Central memory CD8-positive, alpha-beta T cell (primary cell): Measurements from ENCODE around the gene MBNL1.

Experiments
- ATAC-seq: fragments of 150-1000 bp; cut with Tn5 transposase; replicated peaks from 2 replicates; pipeline ENCODE4 v1.10.0; 2022; ENCODE audit warnings: mild to moderate bottlenecking, moderate FRiP score, moderate number of reproducible peaks; ENCODE audit not compliant: poor library complexity, severe bottlenecking; ENCODE audit errors: extremely low read depth
- DNase-seq, 2 donors: peaks; one replicate each; pipeline ENCODE4 v3.0.0; 2021; ENCODE audit warnings: low spot score in 2 of 2
- H3K27ac Mint-ChIP-seq: one replicate; pipeline ENCODE4 v1.8.0; 2022; ENCODE audit warnings: low read depth, mild to moderate bottlenecking, moderate library complexity, mixed read lengths
- H3K27me3 Mint-ChIP-seq: one replicate; pipeline ENCODE4 v1.8.0; 2022; ENCODE audit warnings: mixed read lengths
- H3K36me3 Mint-ChIP-seq: one replicate; pipeline ENCODE4 v1.8.0; 2022; ENCODE audit warnings: mild to moderate bottlenecking, moderate library complexity, mixed read lengths; ENCODE audit not compliant: insufficient read depth
- H3K4me1 Mint-ChIP-seq: one replicate; pipeline ENCODE4 v1.8.0; 2022; ENCODE audit warnings: mixed read lengths
- H3K4me3 Mint-ChIP-seq: one replicate; pipeline ENCODE4 v1.8.0; 2022; ENCODE audit warnings: mild to moderate bottlenecking, moderate library complexity, mixed read lengths
- H3K9me3 Mint-ChIP-seq: one replicate; pipeline ENCODE4 v1.8.0; 2022; ENCODE audit warnings: mixed read lengths

MBNL1 gene

DNA sequence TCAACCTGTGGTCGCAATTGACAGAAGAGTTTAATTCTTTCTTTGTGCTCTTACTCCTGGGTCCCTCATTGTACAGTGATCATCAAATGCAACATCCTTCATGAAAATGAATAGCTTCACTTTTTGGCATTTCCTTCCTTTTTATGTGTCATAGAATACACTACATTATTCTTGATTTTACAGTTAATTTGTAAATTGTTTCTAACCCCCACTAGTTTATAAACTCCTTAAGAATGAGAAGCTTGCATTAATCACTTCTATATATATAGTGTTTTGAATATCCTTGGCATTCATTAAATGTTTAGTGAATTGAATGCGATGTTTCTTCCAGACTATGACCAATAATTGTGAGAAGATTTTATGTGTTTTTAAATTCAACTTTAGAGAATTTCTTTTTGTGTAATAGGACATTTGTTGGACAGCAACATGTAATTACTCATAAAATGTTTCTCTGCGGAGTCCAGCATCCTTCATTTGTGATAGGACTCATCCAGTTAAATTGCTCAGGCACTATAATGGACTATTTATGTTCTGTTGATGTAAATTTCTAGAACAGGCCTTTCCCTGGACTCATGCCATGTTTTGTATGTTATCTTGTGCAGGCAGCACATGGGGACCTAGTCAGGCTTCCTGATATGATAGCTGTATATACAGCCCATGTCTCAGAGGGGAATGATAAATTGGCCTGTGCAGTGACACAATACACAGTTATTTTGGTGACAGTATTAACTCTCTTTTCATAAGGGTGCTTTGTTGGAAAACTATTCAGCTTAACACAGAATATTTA is 51.3 kb downstream of the MBNL1 start:
- Mint-ChIP-seq H3K27me3 (no peaks in the 10 kb centered on the region), H3K36me3 (peaks cover 24% of the 10 kb centered on the region), H3K9me3 (no peaks in the 10 kb centered on the region), H3K4me1 (peaks cover 85% of the 10 kb centered on the region), H3K27ac (peak overlapping the region; percentile 74), H3K4me3 (peak overlapping the region; percentile 46)
- DNase-seq (no peak), ATAC-seq (no peak)

GRCh38 chr3:152321200-152321954 is 52.6 kb downstream of the MBNL1 start:
- Mint-ChIP-seq H3K4me3 (peak overlapping the region; percentile 25), H3K4me1 (peaks cover 83% of the 10 kb centered on the region), H3K27me3 (no peaks in the 10 kb centered on the region), H3K36me3 (peaks cover 19% of the 10 kb centered on the region), H3K9me3 (no peaks in the 10 kb centered on the region), H3K27ac (peak overlapping the region; percentile 61)
- no peak for DNase-seq
- no peak for ATAC-seq

- Mint-ChIP-seq H3K9me3 (no peaks in the 10 kb centered on the region), H3K36me3 (peaks cover 19% of the 10 kb centered on the region), H3K4me3 (peak overlapping the region; percentile 57), H3K27me3 (no peaks in the 10 kb centered on the region), H3K27ac (peak overlapping the region; percentile 61), H3K4me1 (peaks cover 81% of the 10 kb centered on the region)
- ATAC-seq: no peak
- no peak for DNase-seq
These were observed 53.2 kb downstream of the MBNL1 start for GRCh38 chr3:152321955-152322377.

GRCh38 chr3:152322756-152323155 is 54.0 kb downstream of the MBNL1 start:
- H3K36me3 Mint-ChIP-seq: peaks cover 17% of the 10 kb centered on the region
- peak overlapping the region; percentile 57 for H3K4me3 Mint-ChIP-seq
- DNase-seq (no peak), ATAC-seq (peak; percentile 57)
- peak overlapping the region; percentile 61 for H3K27ac Mint-ChIP-seq
- H3K27me3 Mint-ChIP-seq: no peaks in the 10 kb centered on the region
- peaks cover 83% of the 10 kb centered on the region for H3K4me1 Mint-ChIP-seq
- no peaks in the 10 kb centered on the region for H3K9me3 Mint-ChIP-seq

DNA sequence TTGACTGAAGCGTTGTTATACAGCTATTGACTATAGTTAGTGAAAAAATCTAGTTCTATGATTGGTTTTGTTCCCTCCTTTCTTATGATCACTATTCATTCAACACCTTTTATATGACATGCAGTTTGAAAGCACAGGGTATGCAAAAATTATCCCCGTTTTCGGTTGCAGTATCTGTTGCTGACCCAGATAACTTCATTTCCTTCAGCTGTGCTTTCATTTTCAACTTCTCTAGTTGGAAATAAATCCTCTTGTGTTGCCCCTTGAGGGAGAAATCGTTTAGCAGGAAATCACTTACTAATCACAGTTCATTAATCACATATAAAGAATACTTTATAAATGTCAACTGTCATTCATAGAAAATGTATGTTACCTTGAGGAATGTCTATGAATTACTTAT is 55.1 kb downstream of the MBNL1 start:
- peak overlapping the region; percentile 47 for H3K27ac Mint-ChIP-seq
- H3K27me3 Mint-ChIP-seq: no peaks in the 10 kb centered on the region
- DNase-seq: no peak
- peaks cover 19% of the 10 kb centered on the region for H3K36me3 Mint-ChIP-seq
- H3K9me3 Mint-ChIP-seq: no peaks in the 10 kb centered on the region
- H3K4me3 Mint-ChIP-seq: peak overlapping the region; percentile 71
- H3K4me1 Mint-ChIP-seq: peaks cover 77% of the 10 kb centered on the region
- ATAC-seq: peak; percentile 44

GRCh38 chr3:152325136-152325535 is 56.4 kb downstream of the MBNL1 start:
- DNase-seq: no peak
- H3K9me3 Mint-ChIP-seq: no peaks in the 10 kb centered on the region
- H3K27me3 Mint-ChIP-seq: no peaks in the 10 kb centered on the region
- peak overlapping the region; percentile 6 for H3K4me3 Mint-ChIP-seq
- peaks cover 19% of the 10 kb centered on the region for H3K36me3 Mint-ChIP-seq
- peaks cover 71% of the 10 kb centered on the region for H3K4me1 Mint-ChIP-seq
- H3K27ac Mint-ChIP-seq: peak overlapping the region; percentile 47
- no peak for ATAC-seq

- no peak for ATAC-seq
- Mint-ChIP-seq H3K27me3 (no peaks in the 10 kb centered on the region), H3K27ac (peak overlapping the region; percentile 87), H3K36me3 (peaks cover 25% of the 10 kb centered on the region), H3K4me3 (peak overlapping the region; percentile 62), H3K9me3 (no peaks in the 10 kb centered on the region), H3K4me1 (peaks cover 71% of the 10 kb centered on the region)
- DNase-seq: no peak
These were observed 58.5 kb downstream of the MBNL1 start for GRCh38 chr3:152327203-152327602.

- no peak for DNase-seq
- H3K4me3 Mint-ChIP-seq: peak overlapping the region; percentile 31
- peak overlapping the region; percentile 82 for H3K27ac Mint-ChIP-seq
- no peaks in the 10 kb centered on the region for H3K27me3 Mint-ChIP-seq
- H3K9me3 Mint-ChIP-seq: no peaks in the 10 kb centered on the region
- peaks cover 34% of the 10 kb centered on the region for H3K36me3 Mint-ChIP-seq
- ATAC-seq: no peak
- peaks cover 71% of the 10 kb centered on the region for H3K4me1 Mint-ChIP-seq
These were observed 60.1 kb downstream of the MBNL1 start for GRCh38 chr3:152328841-152329240.

DNA sequence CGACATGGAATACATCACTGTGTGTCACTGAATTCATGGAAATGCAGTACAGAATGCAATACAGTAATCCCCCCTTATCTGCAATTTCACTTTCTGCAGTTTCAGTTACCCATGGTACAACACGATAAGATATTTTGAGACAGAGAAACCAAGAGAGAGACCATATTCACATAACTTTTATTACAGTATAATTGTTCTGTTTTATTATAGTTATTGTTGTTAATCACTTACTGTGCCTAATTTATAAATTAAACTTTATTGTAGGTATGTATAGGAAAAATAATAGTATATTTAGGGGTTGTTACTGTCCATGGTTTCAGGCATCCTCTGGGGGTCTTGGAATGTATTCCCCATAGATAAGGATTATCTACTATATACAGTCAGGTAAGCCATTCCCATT is 61.8 kb downstream of the MBNL1 start:
- Mint-ChIP-seq H3K4me1 (peaks cover 72% of the 10 kb centered on the region), H3K4me3 (peak overlapping the region; percentile 34), H3K36me3 (peaks cover 34% of the 10 kb centered on the region), H3K27me3 (no peaks in the 10 kb centered on the region), H3K27ac (peak overlapping the region; percentile 79), H3K9me3 (no peaks in the 10 kb centered on the region)
- ATAC-seq (no peak), DNase-seq (no peak)

DNA sequence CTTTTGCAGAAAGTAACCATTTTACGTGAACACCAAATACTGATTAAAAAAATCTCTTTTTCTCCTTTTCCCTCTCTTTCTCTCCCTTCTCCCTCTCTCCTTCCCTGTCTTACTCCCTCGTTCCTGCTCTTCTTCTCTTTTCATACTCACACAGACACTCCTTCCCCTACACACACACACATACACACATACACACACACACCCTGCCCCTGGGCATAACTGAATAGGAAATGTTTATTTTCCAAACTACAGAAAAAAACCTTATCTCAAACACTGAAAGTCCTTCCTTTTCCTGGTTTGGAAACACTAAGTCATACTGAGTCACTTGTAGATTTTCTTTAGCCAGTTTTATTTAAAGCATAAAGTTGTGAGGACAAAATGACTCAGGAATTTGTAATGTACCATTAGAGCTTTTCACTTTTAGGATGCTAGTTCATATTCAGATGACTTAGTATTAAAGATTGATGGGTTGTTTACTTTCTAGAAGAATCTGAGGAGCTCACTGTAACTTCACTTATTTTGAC is 62.4 kb downstream of the MBNL1 start:
- Mint-ChIP-seq H3K36me3 (peaks cover 31% of the 10 kb centered on the region), H3K4me3 (peak overlapping the region; percentile 34), H3K27ac (peak overlapping the region; percentile 79), H3K9me3 (no peaks in the 10 kb centered on the region), H3K27me3 (no peaks in the 10 kb centered on the region), H3K4me1 (peaks cover 70% of the 10 kb centered on the region)
- ATAC-seq (no peak), DNase-seq (no peak)

GRCh38 chr3:152331998-152332397 is 63.3 kb downstream of the MBNL1 start:
- Mint-ChIP-seq H3K4me1 (peaks cover 67% of the 10 kb centered on the region), H3K27ac (peak overlapping the region; percentile 88), H3K27me3 (no peaks in the 10 kb centered on the region), H3K36me3 (peaks cover 33% of the 10 kb centered on the region), H3K4me3 (peak overlapping the region; percentile 52), H3K9me3 (no peaks in the 10 kb centered on the region)
- ATAC-seq: no peak
- DNase-seq: no peak

GRCh38 chr3:152333928-152334327 is 65.2 kb downstream of the MBNL1 start:
- H3K9me3 Mint-ChIP-seq: no peaks in the 10 kb centered on the region
- H3K4me3 Mint-ChIP-seq: no peak overlapping the region
- ATAC-seq: no peak
- H3K27me3 Mint-ChIP-seq: no peaks in the 10 kb centered on the region
- H3K36me3 Mint-ChIP-seq: peaks cover 37% of the 10 kb centered on the region
- peak overlapping the region; percentile 82 for H3K27ac Mint-ChIP-seq
- peaks cover 70% of the 10 kb centered on the region for H3K4me1 Mint-ChIP-seq
- DNase-seq: no peak
